ENCODE measurements around the gene CBLN3. TPM values are rescaled to one million over a fixed set of nuclear protein-coding genes. Genes with fewer than 3 reads are reported as not detected.

The CBLN3 gene
- total and polyA plus RNA-seq, 11 donors = 0.38 to 4.9 (median 0.80) TPM

DNA sequence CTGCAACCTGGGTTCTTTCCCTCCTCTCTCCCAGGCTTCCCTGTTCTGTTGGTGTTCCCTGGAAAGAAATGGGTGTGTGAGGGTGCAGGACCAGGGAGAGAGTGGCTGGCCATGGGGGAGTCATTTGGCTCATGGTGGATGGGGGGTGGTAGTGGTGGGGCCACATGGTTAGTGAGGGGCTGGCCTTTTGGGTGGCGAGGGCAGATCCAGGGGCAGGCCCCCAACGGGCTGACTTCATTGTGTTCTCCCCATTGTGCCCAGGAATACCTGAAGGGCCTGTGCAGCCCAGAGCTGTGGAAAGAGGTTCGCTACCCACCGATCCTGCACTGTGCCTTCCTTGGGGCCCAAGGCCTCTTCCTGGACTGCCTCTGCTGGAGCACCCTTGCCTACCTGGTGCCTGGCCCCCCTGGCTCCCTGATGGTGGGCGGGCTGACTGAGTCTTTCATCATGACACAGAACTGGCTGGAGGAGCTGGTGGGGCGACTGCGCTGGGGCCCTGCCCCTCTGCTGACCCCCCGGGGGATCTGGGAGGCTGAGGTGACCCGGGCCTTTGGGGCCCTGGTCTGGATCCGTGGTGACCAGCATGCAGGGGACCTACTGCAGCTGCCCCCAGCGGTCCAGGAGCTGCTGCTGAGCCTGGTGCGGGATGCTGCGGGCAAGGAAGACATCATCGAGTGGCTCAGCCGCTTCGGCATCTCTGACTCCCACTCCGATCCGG is 21.7 kb downstream of the CBLN3 start:
- WGBS, 4 donors = 93 to 95% (median 93%) methylated on average over 13 to 18 of the region's 18 CpGs
- no peak overlapping the region for H3K4me3 ChIP-seq
- no peaks in the 10 kb centered on the region for H3K9me3 ChIP-seq
- no peak for TF ChIP-seq CTCF (IDR thresholded peaks at IDR 0.05)
- TF ChIP-seq POLR2A (IDR thresholded peaks at IDR 0.05) = no peak
- H3K36me3 ChIP-seq = peaks cover 0 to 52% (median 31%) of the 10 kb centered on the region in 9 donors
- intact Hi-C loops (cut with DNase I) = no loop called here
- H3K4me1 ChIP-seq = peaks cover 0 to 22% (median 15%) of the 10 kb centered on the region in 12 donors
- no peak for ATAC-seq
- no peak overlapping the region for H3K27ac ChIP-seq
- DNase-seq = peak in 1 of 5 donors; percentile 29
- no peaks in the 10 kb centered on the region for H3K27me3 ChIP-seq

GRCh38 chr14:24406416-24406815 is 23.1 kb downstream of the CBLN3 start:
- Histone ChIP-seq H3K4me1 (peaks cover 0 to 34% (median 28%) of the 10 kb centered on the region in 12 donors), H3K4me3 (no peak overlapping the region), H3K27me3 (no peaks in the 10 kb centered on the region), H3K27ac (no peak overlapping the region), H3K9me3 (no peaks in the 10 kb centered on the region), H3K36me3 (peaks cover 0 to 39% (median 28%) of the 10 kb centered on the region in 9 donors)
- TF ChIP-seq CTCF (IDR thresholded peaks at IDR 0.05) = no peak
- TF ChIP-seq POLR2A (IDR thresholded peaks at IDR 0.05) = no peak
- 93 to 96% (median 94%) methylated on average over 6 of the region's 6 CpGs for WGBS, 4 donors
- intact Hi-C loops (cut with DNase I) = no loop called here
- peak in 1 of 5 donors; percentile 45 for DNase-seq
- no peak for ATAC-seq

- TF ChIP-seq POLR2A (IDR thresholded peaks at IDR 0.05) (no peak), CTCF (IDR thresholded peaks at IDR 0.05) (no peak)
- H3K4me1 ChIP-seq = peaks cover 0 to 50% (median 42%) of the 10 kb centered on the region in 12 donors
These were observed 24.7 kb downstream of the CBLN3 start for GRCh38 chr14:24404814-24405213.

GRCh38 chr14:24403294-24403998 is 26.0 kb downstream of the CBLN3 start:
- H3K27ac ChIP-seq = peak overlapping the region in 9 of 12 donors; percentile 16 to 58 (median 30)
- H3K9me3 ChIP-seq = no peaks in the 10 kb centered on the region
- intact Hi-C loops (cut with DNase I) = loop anchor here in 1 of 10 donors (5.0 kb wide), 1 partner anchor 36 kb away; the partner anchor contains the start of gene NFATC4

More at GRCh38 chr14:24404814-24405213, 24.7 kb downstream of the CBLN3 start:
- intact Hi-C loops (cut with DNase I) = loop anchor here in 1 of 10 donors (5.0 kb wide), 1 partner anchor 38 kb away; the partner anchor contains the start of gene NFATC4
- WGBS, 4 donors = 57 to 62% (median 60%) methylated on average over 4 of the region's 4 CpGs
- no peaks in the 10 kb centered on the region for H3K27me3 ChIP-seq
- ATAC-seq (no peak), DNase-seq (no peak)
- peaks cover 0 to 31% (median 17%) of the 10 kb centered on the region in 9 donors for H3K36me3 ChIP-seq
- no peaks in the 10 kb centered on the region for H3K9me3 ChIP-seq
- no peak overlapping the region for H3K4me3 ChIP-seq
- no peak overlapping the region for H3K27ac ChIP-seq

More at GRCh38 chr14:24403294-24403998, 26.0 kb downstream of the CBLN3 start:
- ATAC-seq = peak; percentile 7 to 57 (median 33)
- peak overlapping the region in 1 of 12 donors; percentile 3 for H3K4me3 ChIP-seq
- H3K4me1 ChIP-seq = peaks cover 0 to 56% (median 43%) of the 10 kb centered on the region in 12 donors
- H3K27me3 ChIP-seq = no peaks in the 10 kb centered on the region
- peaks cover 0 to 17% (median 5%) of the 10 kb centered on the region in 9 donors for H3K36me3 ChIP-seq
- DNase-seq = peak in 1 of 5 donors; percentile 56
- WGBS, 4 donors = 33 to 51% (median 44%) methylated on average over 7 of the region's 7 CpGs
- TF ChIP-seq POLR2A (IDR thresholded peaks at IDR 0.05) = no peak
- TF ChIP-seq CTCF (IDR thresholded peaks at IDR 0.05) = no peak
